ENCODE results near the gene TGM1. TPM values are rescaled to one million over a fixed set of nuclear protein-coding genes. Genes with fewer than 3 reads are reported as not detected.

Gene TGM1
- total RNA-seq, 4 donors from 2014 or later, result 0.20 TPM; not detected in 3

DNA sequence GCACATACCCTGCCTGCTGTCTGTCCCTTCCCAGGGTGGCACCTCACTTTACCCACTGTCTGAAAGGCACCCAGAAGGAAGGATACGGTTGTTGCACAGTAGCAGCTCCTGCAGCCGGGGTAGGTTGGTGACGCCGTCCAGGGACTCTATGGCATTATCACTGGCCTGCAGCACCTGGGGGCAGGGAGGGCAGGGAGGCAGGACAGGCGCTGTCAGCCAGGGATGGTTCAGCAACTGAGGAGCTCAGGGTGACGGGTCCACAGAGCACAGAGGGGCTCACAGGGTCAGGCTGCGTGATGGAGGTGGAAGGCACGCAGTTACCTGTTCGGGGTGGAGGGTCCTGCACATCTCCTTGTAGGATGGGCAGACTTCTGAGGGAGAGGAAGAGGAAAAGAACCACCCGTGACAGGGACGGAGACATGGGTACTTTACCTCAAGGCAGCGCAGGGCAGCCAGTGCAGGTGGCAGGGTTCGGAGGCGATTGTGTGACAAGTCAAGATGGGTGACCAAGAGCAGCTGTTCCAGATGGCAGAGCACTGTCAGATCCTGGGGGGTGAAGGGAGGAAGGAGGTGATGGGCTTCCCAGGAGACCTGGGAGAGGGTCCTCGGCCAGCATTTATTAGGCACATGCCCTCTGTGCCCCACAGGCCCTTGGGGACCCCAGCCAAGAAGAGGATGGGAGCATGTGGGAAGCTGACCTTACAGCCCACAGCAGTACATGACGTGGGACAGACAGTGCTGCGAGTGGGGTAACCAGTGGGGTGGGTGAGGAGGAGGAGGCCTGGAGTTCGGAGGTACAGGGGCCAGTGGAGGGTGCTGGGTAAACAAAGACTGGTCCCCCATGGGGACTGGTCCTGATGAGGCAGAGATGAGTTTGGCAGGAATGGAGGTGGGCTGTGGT lies 3.6 kb upstream of the TGM1 start:
- no peaks in the 10 kb centered on the region for H3K4me1 ChIP-seq
- peaks cover 0 to 42% of the 10 kb centered on the region in 2 donors for H3K36me3 ChIP-seq
- intact Hi-C loops (cut with DNase I; ENCODE audit: low total_unique reads), result no loop called here
- H3K9me3 ChIP-seq, result no peaks in the 10 kb centered on the region
- DNase-seq, result no peak
- no peak for ATAC-seq
- H3K4me3 ChIP-seq, result no peak overlapping the region
- no peak overlapping the region for H3K27ac ChIP-seq
- H3K27me3 ChIP-seq, result no peaks in the 10 kb centered on the region
- in situ Hi-C loops (cut with MboI; ENCODE audit: low sequenced_read_pairs in 4 of 4), result no loop called here
- TF ChIP-seq, protein P1, sequence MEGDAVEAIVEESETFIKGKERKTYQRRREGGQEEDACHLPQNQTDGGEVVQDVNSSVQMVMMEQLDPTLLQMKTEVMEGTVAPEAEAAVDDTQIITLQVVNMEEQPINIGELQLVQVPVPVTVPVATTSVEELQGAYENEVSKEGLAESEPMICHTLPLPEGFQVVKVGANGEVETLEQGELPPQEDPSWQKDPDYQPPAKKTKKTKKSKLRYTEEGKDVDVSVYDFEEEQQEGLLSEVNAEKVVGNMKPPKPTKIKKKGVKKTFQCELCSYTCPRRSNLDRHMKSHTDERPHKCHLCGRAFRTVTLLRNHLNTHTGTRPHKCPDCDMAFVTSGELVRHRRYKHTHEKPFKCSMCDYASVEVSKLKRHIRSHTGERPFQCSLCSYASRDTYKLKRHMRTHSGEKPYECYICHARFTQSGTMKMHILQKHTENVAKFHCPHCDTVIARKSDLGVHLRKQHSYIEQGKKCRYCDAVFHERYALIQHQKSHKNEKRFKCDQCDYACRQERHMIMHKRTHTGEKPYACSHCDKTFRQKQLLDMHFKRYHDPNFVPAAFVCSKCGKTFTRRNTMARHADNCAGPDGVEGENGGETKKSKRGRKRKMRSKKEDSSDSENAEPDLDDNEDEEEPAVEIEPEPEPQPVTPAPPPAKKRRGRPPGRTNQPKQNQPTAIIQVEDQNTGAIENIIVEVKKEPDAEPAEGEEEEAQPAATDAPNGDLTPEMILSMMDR (IDR thresholded peaks at IDR 0.05 in 4 of 5, conservative IDR thresholded peaks at IDR 0.05 in 1 of 5), result no peak
- TF ChIP-seq POLR2A (IDR thresholded peaks at IDR 0.05), result no peak

- Histone ChIP-seq H3K27me3 (no peaks in the 10 kb centered on the region), H3K36me3 (peaks cover 0 to 34% of the 10 kb centered on the region in 2 donors), H3K4me1 (no peaks in the 10 kb centered on the region), H3K27ac (no peak overlapping the region), H3K9me3 (no peaks in the 10 kb centered on the region), H3K4me3 (no peak overlapping the region)
- intact Hi-C loops (cut with DNase I; ENCODE audit: low total_unique reads), result no loop called here
- in situ Hi-C loops (cut with MboI; ENCODE audit: low sequenced_read_pairs in 4 of 4), result no loop called here
- DNase-seq (no peak), ATAC-seq (no peak)
- TF ChIP-seq, protein P1 (IDR thresholded peaks at IDR 0.05 in 4 of 5, conservative IDR thresholded peaks at IDR 0.05 in 1 of 5), result no peak
- TF ChIP-seq POLR2A (IDR thresholded peaks at IDR 0.05), result no peak
These were observed 1.3 kb upstream of the TGM1 start for GRCh38 chr14:24264298-24264697.

GRCh38 chr14:24263848-24264247 lies 871 bp upstream of the TGM1 start:
- no peak for ATAC-seq
- DNase-seq, result no peak
- no peaks in the 10 kb centered on the region for H3K4me1 ChIP-seq
- no peak overlapping the region for H3K4me3 ChIP-seq
- in situ Hi-C loops (cut with MboI; ENCODE audit: low sequenced_read_pairs in 4 of 4), result no loop called here
- H3K9me3 ChIP-seq, result no peaks in the 10 kb centered on the region
- H3K27ac ChIP-seq, result no peak overlapping the region
- H3K36me3 ChIP-seq, result peaks cover 0 to 29% of the 10 kb centered on the region in 2 donors
- no peaks in the 10 kb centered on the region for H3K27me3 ChIP-seq
- no peak for TF ChIP-seq POLR2A (IDR thresholded peaks at IDR 0.05)
- TF ChIP-seq, protein P1 (IDR thresholded peaks at IDR 0.05 in 4 of 5, conservative IDR thresholded peaks at IDR 0.05 in 1 of 5), result no peak
- intact Hi-C loops (cut with DNase I; ENCODE audit: low total_unique reads), result no loop called here

- in situ Hi-C loops (cut with MboI; ENCODE audit: low sequenced_read_pairs in 4 of 4), result no loop called here
- H3K4me3 ChIP-seq, result no peak overlapping the region
- TF ChIP-seq, protein P1 (IDR thresholded peaks at IDR 0.05 in 4 of 5, conservative IDR thresholded peaks at IDR 0.05 in 1 of 5), result no peak
- no peak for TF ChIP-seq POLR2A (IDR thresholded peaks at IDR 0.05)
- no peaks in the 10 kb centered on the region for H3K9me3 ChIP-seq
- intact Hi-C loops (cut with DNase I; ENCODE audit: low total_unique reads), result no loop called here
- peaks cover 0 to 17% of the 10 kb centered on the region in 2 donors for H3K36me3 ChIP-seq
- H3K27me3 ChIP-seq, result no peaks in the 10 kb centered on the region
- no peaks in the 10 kb centered on the region for H3K4me1 ChIP-seq
- no peak for DNase-seq
- ATAC-seq, result no peak
- no peak overlapping the region for H3K27ac ChIP-seq
These were observed 1.0 kb downstream of the TGM1 start for GRCh38 chr14:24261969-24262327.
